ENCODE results near the gene PPP1R2C. TPM values are rescaled to one million over a fixed set of nuclear protein-coding genes. Genes with fewer than 3 reads are reported as not detected.

Gene PPP1R2C
- total and polyA plus RNA-seq, 4 experiments from 2014 or later: 0.90 to 1.8 TPM; not detected in 2

DNA sequence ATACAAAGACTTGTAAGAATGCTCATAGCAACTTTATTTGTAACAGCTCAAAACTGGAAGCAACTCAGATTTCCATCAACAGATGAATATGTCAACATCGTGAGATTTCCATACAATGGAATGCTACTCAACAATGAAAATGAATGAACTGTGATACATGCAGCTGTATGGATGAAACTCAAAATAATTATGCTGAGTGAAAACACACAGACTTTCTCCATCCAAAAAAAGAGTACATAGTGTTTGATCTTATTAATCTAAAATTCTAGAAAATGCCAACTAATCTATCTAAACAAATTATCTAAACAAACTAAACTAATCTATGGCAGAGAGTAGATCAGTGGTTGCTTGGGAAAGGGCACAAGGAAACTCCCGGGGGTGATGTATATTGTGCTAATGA, 42.7 kb downstream of the PPP1R2C start:
- no peak overlapping the region for H3K27ac ChIP-seq (ENCODE audit: low read depth, low read length)
- no peaks in the 10 kb centered on the region for H3K27me3 ChIP-seq (ENCODE audit: insufficient read depth, low read length)
- no peaks in the 10 kb centered on the region for H3K27me3 Mint-ChIP-seq
- H3K4me1 ChIP-seq (ENCODE audit: insufficient read depth, low read length): peaks cover 15% of the 10 kb centered on the region
- H3K4me3 ChIP-seq (ENCODE audit: low read length in 2 of 2): no peak overlapping the region
- H3K4me3 Mint-ChIP-seq: no peak overlapping the region
- H3K27ac Mint-ChIP-seq: no peak overlapping the region
- H3K4me1 Mint-ChIP-seq: peaks cover 7 to 22% (median 11%) of the 10 kb centered on the region in 4 donors
- intact Hi-C loops (cut with micrococcal nuclease): loop anchor here (5.0 kb wide), 1 partner anchor 207 kb away; no protein-coding TSS in a partner anchor
- ChIA-PET POLR2A (ENCODE audit: partially characterized antibody) (no interaction called here), CTCF (ENCODE audit: partially characterized antibody) (interaction anchor here (1.2 to 1.4 kb wide), 2 partner anchors 20 to 1029 kb away, joined by 3 to 6 read pairs; no protein-coding TSS in a partner anchor)
- H3K9me3 ChIP-seq (ENCODE audit: control insufficient read depth in 1 of 2, low read length in 2 of 2): no peaks in the 10 kb centered on the region
- H3K9me3 Mint-ChIP-seq: peaks cover 0 to 3% (median 0%) of the 10 kb centered on the region in 8 donors
- no peaks in the 10 kb centered on the region for H3K36me3 Mint-ChIP-seq
- no peak for DNase-seq
- H3K36me3 ChIP-seq (ENCODE audit: insufficient read depth, low read length): no peaks in the 10 kb centered on the region

DNA sequence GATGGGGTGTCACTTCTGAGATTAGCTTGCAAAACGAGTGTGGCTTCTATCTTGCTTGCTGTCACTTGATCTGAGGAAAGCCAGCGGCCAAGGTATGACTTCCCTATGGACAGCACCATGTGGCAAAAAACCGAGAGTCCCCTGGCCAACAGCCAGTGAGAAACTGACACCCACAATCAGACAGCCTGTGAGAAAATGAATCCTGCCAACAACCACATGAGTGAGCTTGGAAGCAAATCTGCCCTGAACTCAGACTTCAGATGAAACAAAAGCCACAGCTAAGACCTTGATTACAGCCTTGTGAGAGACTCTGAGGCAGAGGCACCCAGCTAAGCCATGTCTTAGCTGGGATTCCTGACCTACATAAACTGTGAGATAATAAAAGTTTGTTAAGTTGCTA, 45.5 kb downstream of the PPP1R2C start:
- Histone ChIP-seq H3K9me3 (ENCODE audit: control insufficient read depth in 1 of 2, low read length in 2 of 2) (no peaks in the 10 kb centered on the region), H3K4me3 (ENCODE audit: low read length in 2 of 2) (no peak overlapping the region), H3K36me3 (ENCODE audit: insufficient read depth, low read length) (no peaks in the 10 kb centered on the region), H3K27ac (ENCODE audit: low read depth, low read length) (no peak overlapping the region), H3K27me3 (ENCODE audit: insufficient read depth, low read length) (no peaks in the 10 kb centered on the region), H3K4me1 (ENCODE audit: insufficient read depth, low read length) (no peaks in the 10 kb centered on the region)
- ChIA-PET POLR2A (ENCODE audit: partially characterized antibody) (no interaction called here), CTCF (ENCODE audit: partially characterized antibody) (no interaction called here)
- Mint-ChIP-seq H3K4me3 (no peak overlapping the region), H3K27ac (no peak overlapping the region), H3K36me3 (peaks cover 0 to 2% of the 10 kb centered on the region in 2 donors), H3K27me3 (no peaks in the 10 kb centered on the region), H3K9me3 (peaks cover 0 to 3% (median 0%) of the 10 kb centered on the region in 8 donors), H3K4me1 (peaks cover 0 to 4% (median 0%) of the 10 kb centered on the region in 4 donors)
- intact Hi-C loops (cut with micrococcal nuclease): no loop called here
- DNase-seq: no peak

Data from CD4-positive, alpha-beta memory T cell (primary cell).